ENCODE data around the gene CCL27.

Gene CCL27

DNA sequence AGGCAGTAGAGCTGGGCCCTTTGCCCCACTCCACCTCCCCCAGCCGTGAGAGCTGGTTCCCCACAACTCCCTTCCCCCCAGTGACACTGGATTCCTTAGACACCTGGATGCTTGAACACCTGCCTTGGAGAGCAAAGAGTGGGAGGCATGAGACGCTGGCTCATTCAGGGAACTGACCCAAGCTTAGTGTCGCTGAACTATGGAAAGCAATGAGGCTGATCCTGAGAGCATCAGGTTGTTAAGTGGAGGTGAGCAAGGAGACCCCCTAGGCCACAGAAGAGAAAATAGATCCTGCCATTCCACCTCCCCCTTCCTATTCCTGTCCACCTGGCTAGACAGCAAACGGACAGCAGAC, 26.6 kb upstream of the CCL27 start:
- no peak for DNase-seq (ENCODE audit: low read depth)
- no peak overlapping the region for H3K4me3 ChIP-seq (ENCODE audit: low read depth, low read length)
- TF ChIP-seq, protein P1, sequence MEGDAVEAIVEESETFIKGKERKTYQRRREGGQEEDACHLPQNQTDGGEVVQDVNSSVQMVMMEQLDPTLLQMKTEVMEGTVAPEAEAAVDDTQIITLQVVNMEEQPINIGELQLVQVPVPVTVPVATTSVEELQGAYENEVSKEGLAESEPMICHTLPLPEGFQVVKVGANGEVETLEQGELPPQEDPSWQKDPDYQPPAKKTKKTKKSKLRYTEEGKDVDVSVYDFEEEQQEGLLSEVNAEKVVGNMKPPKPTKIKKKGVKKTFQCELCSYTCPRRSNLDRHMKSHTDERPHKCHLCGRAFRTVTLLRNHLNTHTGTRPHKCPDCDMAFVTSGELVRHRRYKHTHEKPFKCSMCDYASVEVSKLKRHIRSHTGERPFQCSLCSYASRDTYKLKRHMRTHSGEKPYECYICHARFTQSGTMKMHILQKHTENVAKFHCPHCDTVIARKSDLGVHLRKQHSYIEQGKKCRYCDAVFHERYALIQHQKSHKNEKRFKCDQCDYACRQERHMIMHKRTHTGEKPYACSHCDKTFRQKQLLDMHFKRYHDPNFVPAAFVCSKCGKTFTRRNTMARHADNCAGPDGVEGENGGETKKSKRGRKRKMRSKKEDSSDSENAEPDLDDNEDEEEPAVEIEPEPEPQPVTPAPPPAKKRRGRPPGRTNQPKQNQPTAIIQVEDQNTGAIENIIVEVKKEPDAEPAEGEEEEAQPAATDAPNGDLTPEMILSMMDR (conservative IDR thresholded peaks at IDR 0.05; ENCODE audit: low read depth, low read length) = no peak

DNA sequence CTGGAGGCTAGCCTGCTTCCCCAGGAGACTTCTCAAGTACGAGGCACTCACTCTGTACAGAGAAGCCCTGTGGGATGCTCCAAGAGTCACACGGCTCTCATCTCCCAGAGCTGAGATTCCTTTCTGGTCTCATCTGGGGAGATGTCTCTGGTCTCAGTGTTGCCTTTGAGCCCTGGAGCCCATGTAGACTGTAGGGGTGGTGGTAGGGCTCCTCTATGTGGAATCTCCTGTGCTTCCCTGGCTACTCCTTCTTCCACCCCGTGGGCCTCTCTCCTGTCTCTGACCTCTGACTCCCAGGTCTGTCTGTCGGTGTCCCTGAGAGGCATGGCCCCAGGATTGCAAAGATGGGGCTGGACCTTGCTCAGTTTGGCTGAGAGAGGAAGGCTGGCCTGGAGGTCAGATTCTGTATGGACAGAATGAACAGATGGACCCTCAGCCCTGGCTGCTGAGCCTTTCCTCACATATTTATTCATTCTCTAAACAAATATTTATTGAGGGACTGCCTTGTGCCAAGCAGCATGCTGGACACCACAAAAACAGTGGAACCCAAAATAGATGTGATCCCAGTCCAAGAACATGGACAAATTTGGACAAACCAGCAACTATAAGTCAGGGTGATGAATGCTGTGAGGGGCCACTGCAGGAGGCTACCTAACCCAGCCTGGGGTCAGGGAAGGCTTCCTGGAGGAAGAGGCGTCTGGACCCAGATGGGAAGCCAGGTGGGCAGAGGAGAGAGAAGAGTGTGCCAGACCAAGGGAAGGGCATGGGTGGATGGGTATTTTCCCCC, 26.1 kb upstream of the CCL27 start:
- no peak for DNase-seq (ENCODE audit: low read depth)
- H3K4me3 ChIP-seq (ENCODE audit: low read depth, low read length) = no peak overlapping the region
- TF ChIP-seq, protein P1 (conservative IDR thresholded peaks at IDR 0.05; ENCODE audit: low read depth, low read length) = no peak

DNA sequence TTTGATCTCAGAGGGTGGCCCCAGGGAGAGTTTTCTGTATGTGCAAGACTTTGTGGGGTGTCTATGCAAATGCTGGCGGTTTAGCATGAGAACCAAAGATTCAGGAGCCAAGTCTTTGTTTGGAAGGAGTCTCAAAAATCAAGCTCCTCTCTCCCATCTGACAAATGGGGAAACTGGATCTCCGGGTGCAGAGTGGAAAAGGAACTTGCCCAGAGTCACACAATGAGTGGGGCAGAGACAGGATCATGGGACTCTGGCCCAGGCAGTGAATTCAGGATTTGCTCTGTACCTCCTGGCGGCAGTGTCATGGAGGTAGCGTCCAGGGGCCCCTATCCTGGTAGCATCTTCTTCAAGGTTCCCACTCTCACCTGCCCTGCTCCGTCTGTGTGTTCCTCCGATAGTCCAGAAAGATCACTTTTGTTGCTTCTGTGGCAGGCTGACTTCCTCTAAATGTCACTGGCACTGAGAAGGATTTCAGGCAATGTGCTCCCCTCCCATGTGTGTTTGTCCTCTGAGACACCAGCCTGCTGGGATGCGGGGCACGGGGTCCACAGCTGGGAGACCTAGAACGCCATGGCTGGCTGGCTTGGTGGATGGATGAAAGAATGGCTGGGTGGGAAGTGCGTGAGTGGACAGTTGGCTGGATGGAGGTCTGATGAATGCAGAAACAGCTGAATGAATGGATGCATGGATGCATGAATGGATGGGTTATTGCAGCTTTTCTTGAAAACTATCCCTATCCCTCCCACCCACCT, 25.0 kb upstream of the CCL27 start:
- no peak for DNase-seq (ENCODE audit: low read depth)
- TF ChIP-seq, protein P1 (conservative IDR thresholded peaks at IDR 0.05; ENCODE audit: low read depth, low read length) = no peak
- no peak overlapping the region for H3K4me3 ChIP-seq (ENCODE audit: low read depth, low read length)

DNA sequence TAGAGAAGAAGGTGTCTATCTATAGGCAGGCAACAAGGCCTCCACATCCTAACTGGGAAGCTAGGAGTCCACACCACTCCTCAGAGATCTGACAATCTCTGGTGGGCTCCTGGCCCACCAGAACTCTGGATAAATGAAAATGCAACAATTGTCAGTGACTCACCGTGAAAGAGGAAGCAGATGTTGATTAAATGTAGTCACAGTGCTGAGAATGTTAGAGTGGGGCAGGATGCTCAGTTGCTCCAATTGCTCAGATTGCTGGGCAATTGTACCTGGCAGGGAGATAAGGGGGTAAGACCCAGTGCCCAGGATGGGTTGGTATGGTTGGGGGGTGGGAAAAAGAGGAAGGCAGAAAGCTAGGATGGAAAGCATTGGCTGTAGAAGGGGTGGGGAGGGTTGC, 24.3 kb upstream of the CCL27 start:
- TF ChIP-seq, protein P1 (conservative IDR thresholded peaks at IDR 0.05; ENCODE audit: low read depth, low read length) = no peak
- DNase-seq (ENCODE audit: low read depth) = no peak
- no peak overlapping the region for H3K4me3 ChIP-seq (ENCODE audit: low read depth, low read length)

DNA sequence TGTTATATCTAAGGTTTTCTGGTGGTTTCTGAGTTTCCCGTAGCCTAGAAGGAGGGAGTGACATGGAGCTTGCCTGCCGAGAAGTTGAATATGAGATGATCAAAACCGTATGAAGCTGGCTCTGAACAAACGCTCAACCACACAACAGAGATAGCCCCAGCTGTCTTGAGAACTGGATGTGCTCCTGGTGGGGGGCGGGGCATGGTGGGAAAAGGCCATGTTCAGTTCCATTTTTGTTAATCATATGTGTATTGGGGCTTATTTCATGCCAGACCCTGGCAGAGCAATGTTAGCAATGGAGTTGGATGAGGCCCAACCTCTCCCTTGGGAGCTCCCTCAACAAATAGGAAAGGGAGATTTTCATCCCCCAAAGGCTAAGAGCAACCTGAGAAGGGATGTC, 23.8 kb upstream of the CCL27 start:
- no peak for DNase-seq (ENCODE audit: low read depth)
- H3K4me3 ChIP-seq (ENCODE audit: low read depth, low read length) = no peak overlapping the region
- TF ChIP-seq, protein P1 (conservative IDR thresholded peaks at IDR 0.05; ENCODE audit: low read depth, low read length) = no peak

DNA sequence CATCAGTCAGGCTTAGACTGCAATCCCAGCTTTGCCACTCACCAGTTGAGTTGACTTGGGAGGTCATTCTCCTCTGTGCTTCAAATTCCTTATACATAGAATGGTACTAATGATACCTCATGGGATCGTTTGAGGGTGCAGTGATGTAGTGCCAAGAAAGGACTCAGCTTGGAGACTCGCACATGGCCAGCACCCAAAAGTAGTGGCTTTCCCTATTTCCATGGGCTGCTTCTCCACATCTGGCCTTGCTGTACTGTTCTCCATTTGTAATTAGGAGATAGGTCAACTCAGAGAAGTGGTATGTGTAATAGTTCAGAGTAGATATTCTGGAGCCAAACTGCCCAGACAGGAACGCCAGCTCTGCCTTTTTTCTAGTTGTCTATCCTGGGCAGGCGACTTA, 23.1 kb upstream of the CCL27 start:
- DNase-seq (ENCODE audit: low read depth) = no peak
- TF ChIP-seq, protein P1 (conservative IDR thresholded peaks at IDR 0.05; ENCODE audit: low read depth, low read length) = no peak

More for the DNA sequence above, 23.1 kb upstream of the CCL27 start:
- H3K4me3 ChIP-seq (ENCODE audit: low read depth, low read length) = no peak overlapping the region

Measured in choroid plexus epithelial cell (primary cell).